ENCODE measurements around the gene SMIM33.

DNA sequence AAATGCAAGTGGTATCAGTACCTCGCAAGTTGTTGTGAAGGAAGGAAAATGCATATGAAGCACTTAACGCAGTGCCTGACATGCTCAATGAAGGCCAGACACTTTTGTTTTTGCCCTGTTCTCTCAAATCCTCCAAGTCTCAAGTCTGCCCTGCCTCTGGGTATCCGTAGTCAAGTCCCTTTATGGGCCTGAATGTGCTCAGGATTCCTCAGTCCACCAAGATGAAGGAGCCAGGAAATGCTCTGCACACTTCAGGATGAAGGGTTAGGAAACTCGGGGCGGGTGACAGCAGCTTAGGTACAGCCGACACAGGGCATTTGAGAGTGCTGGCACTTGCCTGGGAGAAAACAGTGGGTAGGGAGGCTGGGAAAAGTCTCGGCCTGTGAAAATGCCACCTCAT, 9.6 kb upstream of the SMIM33 start:
- TF ChIP-seq ZBTB40 (IDR thresholded peaks at IDR 0.05; ENCODE audit: borderline replicate concordance): no peak
- no peak for TF ChIP-seq E2F4 (IDR thresholded peaks at IDR 0.05; ENCODE audit: low read depth, low read length)
- no peak for TF ChIP-seq POLR2AphosphoS5 (IDR thresholded peaks at IDR 0.05; ENCODE audit: low read length)
- TF ChIP-seq CHD2 (IDR thresholded peaks at IDR 0.05; ENCODE audit: borderline replicate concordance, low read depth, low read length): no peak
- no peak for TF ChIP-seq SREBF2 (IDR thresholded peaks at IDR 0.05; ENCODE audit: low read length)
- TF ChIP-seq, protein P1, sequence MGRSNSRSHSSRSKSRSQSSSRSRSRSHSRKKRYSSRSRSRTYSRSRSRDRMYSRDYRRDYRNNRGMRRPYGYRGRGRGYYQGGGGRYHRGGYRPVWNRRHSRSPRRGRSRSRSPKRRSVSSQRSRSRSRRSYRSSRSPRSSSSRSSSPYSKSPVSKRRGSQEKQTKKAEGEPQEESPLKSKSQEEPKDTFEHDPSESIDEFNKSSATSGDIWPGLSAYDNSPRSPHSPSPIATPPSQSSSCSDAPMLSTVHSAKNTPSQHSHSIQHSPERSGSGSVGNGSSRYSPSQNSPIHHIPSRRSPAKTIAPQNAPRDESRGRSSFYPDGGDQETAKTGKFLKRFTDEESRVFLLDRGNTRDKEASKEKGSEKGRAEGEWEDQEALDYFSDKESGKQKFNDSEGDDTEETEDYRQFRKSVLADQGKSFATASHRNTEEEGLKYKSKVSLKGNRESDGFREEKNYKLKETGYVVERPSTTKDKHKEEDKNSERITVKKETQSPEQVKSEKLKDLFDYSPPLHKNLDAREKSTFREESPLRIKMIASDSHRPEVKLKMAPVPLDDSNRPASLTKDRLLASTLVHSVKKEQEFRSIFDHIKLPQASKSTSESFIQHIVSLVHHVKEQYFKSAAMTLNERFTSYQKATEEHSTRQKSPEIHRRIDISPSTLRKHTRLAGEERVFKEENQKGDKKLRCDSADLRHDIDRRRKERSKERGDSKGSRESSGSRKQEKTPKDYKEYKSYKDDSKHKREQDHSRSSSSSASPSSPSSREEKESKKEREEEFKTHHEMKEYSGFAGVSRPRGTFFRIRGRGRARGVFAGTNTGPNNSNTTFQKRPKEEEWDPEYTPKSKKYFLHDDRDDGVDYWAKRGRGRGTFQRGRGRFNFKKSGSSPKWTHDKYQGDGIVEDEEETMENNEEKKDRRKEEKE (IDR thresholded peaks at IDR 0.05): no peak
- TF ChIP-seq NFIC (IDR thresholded peaks at IDR 0.05; ENCODE audit: low read depth, low read length): no peak
- TF ChIP-seq, protein P2, sequence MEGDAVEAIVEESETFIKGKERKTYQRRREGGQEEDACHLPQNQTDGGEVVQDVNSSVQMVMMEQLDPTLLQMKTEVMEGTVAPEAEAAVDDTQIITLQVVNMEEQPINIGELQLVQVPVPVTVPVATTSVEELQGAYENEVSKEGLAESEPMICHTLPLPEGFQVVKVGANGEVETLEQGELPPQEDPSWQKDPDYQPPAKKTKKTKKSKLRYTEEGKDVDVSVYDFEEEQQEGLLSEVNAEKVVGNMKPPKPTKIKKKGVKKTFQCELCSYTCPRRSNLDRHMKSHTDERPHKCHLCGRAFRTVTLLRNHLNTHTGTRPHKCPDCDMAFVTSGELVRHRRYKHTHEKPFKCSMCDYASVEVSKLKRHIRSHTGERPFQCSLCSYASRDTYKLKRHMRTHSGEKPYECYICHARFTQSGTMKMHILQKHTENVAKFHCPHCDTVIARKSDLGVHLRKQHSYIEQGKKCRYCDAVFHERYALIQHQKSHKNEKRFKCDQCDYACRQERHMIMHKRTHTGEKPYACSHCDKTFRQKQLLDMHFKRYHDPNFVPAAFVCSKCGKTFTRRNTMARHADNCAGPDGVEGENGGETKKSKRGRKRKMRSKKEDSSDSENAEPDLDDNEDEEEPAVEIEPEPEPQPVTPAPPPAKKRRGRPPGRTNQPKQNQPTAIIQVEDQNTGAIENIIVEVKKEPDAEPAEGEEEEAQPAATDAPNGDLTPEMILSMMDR (IDR thresholded peaks at IDR 0.05 in 2 of 3, conservative IDR thresholded peaks at IDR 0.05 in 1 of 3; ENCODE audit: control insufficient read depth in 2 of 3, extremely low read depth in 1 of 3, insufficient read depth in 1 of 3, low read depth in 3 of 3, low read length in 3 of 3): no peak
- TF ChIP-seq RUNX3 (IDR thresholded peaks at IDR 0.05; ENCODE audit: low read length): no peak
- no peak for TF ChIP-seq POLR2A (IDR thresholded peaks at IDR 0.05; ENCODE audit: low read depth, low read length)

Measured in GM12878 (cell line).